Pancreas (tissue), 10 donors: Measurements from ENCODE around the gene SEMA5A. TPM values are rescaled to one million over a fixed set of nuclear protein-coding genes. Genes with fewer than 3 reads are reported as not detected.

ENCODE experiments used
- ATAC-seq, 4 donors: fragments of 200-7000 bp; cut with Tn5 transposase; one replicate each; pipeline versions ENCODE4 v1.8.0 to v1.9.1; 2020; ENCODE audit warnings: mild to moderate bottlenecking in 4 of 4, moderate library complexity in 4 of 4
- DNase-seq, 6 donors: peaks; one replicate each; pipeline ENCODE4 v3.0.0-alpha.2; 2020
- FAIRE-seq: peaks from 2 replicates; lab custom pipeline; 2012; peaks lifted over from hg19 to GRCh38; lab: Jason Lieb, UNC
- H3K27ac ChIP-seq, 4 donors: fragments of 200-600 bp; sonication (generic); 1 replicate in 3 of 4; 2 replicates in 1 of 4; pipeline versions ENCODE4 v1.5.0 to v1.8.0; 2020
- H3K27me3 ChIP-seq, 4 donors: fragments of 200-600 bp; one replicate each; pipeline ENCODE4 v1.8.0; 2021
- H3K36me3 ChIP-seq, 3 donors: fragments of 200-600 bp; sonication (generic) in 1 of 3; one replicate each; pipeline versions ENCODE4 v1.5.0 to v1.8.0; 2020 to 2021
- H3K4me1 ChIP-seq, 3 donors: fragments of 200-600 bp; one replicate each; pipeline ENCODE4 v1.8.0; 2021
- H3K4me3 ChIP-seq, 4 donors: fragments of 200-600 bp; sonication (generic) in 2 of 4; one replicate each; pipeline versions ENCODE4 v1.5.0 to v1.8.0; 2020 to 2021
- H3K9me3 ChIP-seq, 4 donors: fragments of 200-600 bp; one replicate each; pipeline ENCODE4 v1.8.0; 2021
- CTCF ChIP-seq, 4 donors: fragments of 200-600 bp; sonication (generic) in 3 of 4; IDR thresholded peaks; one replicate each; pipeline versions ENCODE4 v1.5.0 to v1.8.0; 2021; ENCODE audit warnings: antibody characterized with exemption in 4 of 4
- WGBS, 2 donors: extraction: QIAGEN DNeasy Blood & Tissue Kit; methylation state at CpG; one replicate each; pipeline ENCODE4 v1.1.7; 2013; 5-methylcytosine and 5-hydroxymethylcytosine counted together
- intact Hi-C, 3 donors: fragments of 100-400 bp; cut with DNase I; formaldehyde crosslinking; loops; one replicate each; pipeline versions ENCODE4 v1.11.1 to v1.14.2; 2022
- polyA plus RNA-seq, 2 donors: library from polyadenylated mRNA; stranded (reverse); fragments of 200-250 nt; gene quantifications; one replicate each; pipeline ENCODE4 v1.2.3, GENCODE V29; 2013
- total RNA-seq, 6 donors: library from RNA; stranded (reverse); fragmentation: NEBNext Ultra II Directional in 4 of 6; extraction: Animal tissue kit (Norgen Biotek cat#: 25700) in 4 of 6; gene quantifications; one replicate each; pipeline versions ENCODE4 v1.2.1 to v1.2.4, GENCODE V29; 2021 to 2023
- donor health status: healthy with polysubstance abuse.
- donor health status: DM: no; HTN: no; CAD: no; lungs with moderate emphysema.
- donor health status: DM: no; HTN: no; CAD: no.
- donor health status: control.
- donor health status: control.
- donor health status: Bipolar disorder and iron deficiency.
- donor health status: DM: yes; HTN: yes; CAD: no.
- donor health status: DM: no; HTN: no; CAD: no.
- donor health status: DM: no; HTN: no; CAD: no.
- donor health status: DM: yes; HTN: yes; CAD: no.

SEMA5A gene
- total and polyA plus RNA-seq, 8 donors: 0.91 to 14.0 (median 6.4) TPM

- no peak for ATAC-seq
- Histone ChIP-seq H3K36me3 (peaks cover 0 to 6% (median 0%) of the 10 kb centered on the region in 3 donors), H3K9me3 (no peaks in the 10 kb centered on the region), H3K4me3 (no peak overlapping the region), H3K27ac (no peak overlapping the region), H3K27me3 (no peaks in the 10 kb centered on the region), H3K4me1 (no peaks in the 10 kb centered on the region)
- intact Hi-C loops: no loop called here
- no peak for DNase-seq
- no peak for TF ChIP-seq CTCF (IDR thresholded peaks at IDR 0.05)
- 88 to 89% methylated on average over 3 of the region's 3 CpGs for WGBS, 2 donors
- no peak for FAIRE-seq
These were observed 441.1 kb downstream of the SEMA5A start for GRCh38 chr5:9104571-9105339.

- Histone ChIP-seq H3K27ac (no peak overlapping the region), H3K36me3 (peaks cover 0 to 6% (median 0%) of the 10 kb centered on the region in 3 donors), H3K4me1 (no peaks in the 10 kb centered on the region), H3K4me3 (no peak overlapping the region), H3K9me3 (no peaks in the 10 kb centered on the region), H3K27me3 (no peaks in the 10 kb centered on the region)
- 87 to 90% methylated on average over 4 of the region's 4 CpGs for WGBS, 2 donors
- intact Hi-C loops: no loop called here
- DNase-seq: no peak
- ATAC-seq: no peak
- no peak for FAIRE-seq
- no peak for TF ChIP-seq CTCF (IDR thresholded peaks at IDR 0.05)
These were observed 442.6 kb downstream of the SEMA5A start for GRCh38 chr5:9103290-9103689.

GRCh38 chr5:9099689-9100088 is 446.2 kb downstream of the SEMA5A start:
- no peak overlapping the region for H3K27ac ChIP-seq
- no peaks in the 10 kb centered on the region for H3K4me1 ChIP-seq
- DNase-seq: no peak
- no peaks in the 10 kb centered on the region for H3K36me3 ChIP-seq
- ATAC-seq: no peak
- H3K4me3 ChIP-seq: no peak overlapping the region
- no peaks in the 10 kb centered on the region for H3K27me3 ChIP-seq
- WGBS, 2 donors: 90 to 95% methylated on average over 2 of the region's 2 CpGs
- no peak for FAIRE-seq
- no peaks in the 10 kb centered on the region for H3K9me3 ChIP-seq
- intact Hi-C loops: no loop called here
- TF ChIP-seq CTCF (IDR thresholded peaks at IDR 0.05): no peak

GRCh38 chr5:9098990-9099389 is 446.9 kb downstream of the SEMA5A start:
- 94% methylated on average over 1 of the region's 1 CpG for WGBS, 2 donors

More at GRCh38 chr5:9098990-9099389, 446.9 kb downstream of the SEMA5A start:
- FAIRE-seq: no peak
- Histone ChIP-seq H3K36me3 (no peaks in the 10 kb centered on the region), H3K27me3 (no peaks in the 10 kb centered on the region), H3K4me3 (no peak overlapping the region), H3K9me3 (no peaks in the 10 kb centered on the region), H3K27ac (no peak overlapping the region), H3K4me1 (no peaks in the 10 kb centered on the region)
- no peak for TF ChIP-seq CTCF (IDR thresholded peaks at IDR 0.05)
- DNase-seq: no peak
- no peak for ATAC-seq
- intact Hi-C loops: no loop called here
